Measurements from ENCODE around the gene MTCH1.

DNA sequence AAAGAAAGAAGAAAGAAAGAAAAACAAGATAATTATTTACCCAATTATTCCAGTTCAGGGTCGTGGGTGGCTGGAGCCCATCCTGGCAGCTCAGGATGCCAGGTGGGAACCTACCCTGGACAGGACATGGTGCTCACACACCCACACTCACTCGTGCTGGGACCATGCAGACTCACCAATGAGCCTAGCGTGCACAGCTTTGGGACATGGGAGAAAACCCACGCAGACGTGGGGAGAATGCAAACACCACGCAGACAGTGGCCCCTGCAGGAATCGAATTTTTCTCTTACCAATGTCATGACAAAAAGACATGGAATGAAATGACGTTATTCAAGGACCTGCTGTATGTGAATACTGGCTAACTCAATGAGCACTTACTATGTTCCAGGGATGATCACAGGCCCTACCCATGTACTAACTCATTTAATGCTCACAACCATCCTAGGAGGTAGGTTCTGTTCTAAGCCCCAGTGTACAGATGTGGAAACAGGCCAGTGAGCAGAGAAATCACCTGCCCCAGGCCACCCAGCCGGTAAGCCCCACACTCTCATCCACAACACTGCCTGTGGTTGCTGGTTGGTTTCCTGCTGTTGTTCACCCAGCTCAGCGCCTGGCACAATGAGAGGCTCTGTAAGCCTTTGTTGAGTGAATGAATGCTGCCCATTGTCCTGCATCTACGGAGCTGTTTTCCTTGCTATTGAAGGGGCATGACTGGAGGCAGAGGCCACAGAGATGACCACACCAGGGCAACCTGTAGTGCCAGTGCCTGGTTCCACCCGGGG is 38.2 kb downstream of the MTCH1 start:
- TF ChIP-seq MAX (CRISPR knock-in tag; IDR thresholded peaks at IDR 0.05) (no peak), ETV6 (CRISPR knock-in tag; IDR thresholded peaks at IDR 0.05) (no peak), CTCF (IDR thresholded peaks at IDR 0.05) (no peak), GRHL2 (CRISPR knock-in tag; IDR thresholded peaks at IDR 0.05; ENCODE audit: insufficient replicate concordance, severe bottlenecking) (no peak), SP1 (CRISPR knock-in tag; conservative IDR thresholded peaks at IDR 0.05) (no peak)
- TF ChIP-seq, protein P1, sequence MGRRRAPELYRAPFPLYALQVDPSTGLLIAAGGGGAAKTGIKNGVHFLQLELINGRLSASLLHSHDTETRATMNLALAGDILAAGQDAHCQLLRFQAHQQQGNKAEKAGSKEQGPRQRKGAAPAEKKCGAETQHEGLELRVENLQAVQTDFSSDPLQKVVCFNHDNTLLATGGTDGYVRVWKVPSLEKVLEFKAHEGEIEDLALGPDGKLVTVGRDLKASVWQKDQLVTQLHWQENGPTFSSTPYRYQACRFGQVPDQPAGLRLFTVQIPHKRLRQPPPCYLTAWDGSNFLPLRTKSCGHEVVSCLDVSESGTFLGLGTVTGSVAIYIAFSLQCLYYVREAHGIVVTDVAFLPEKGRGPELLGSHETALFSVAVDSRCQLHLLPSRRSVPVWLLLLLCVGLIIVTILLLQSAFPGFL (CRISPR knock-in tag; IDR thresholded peaks at IDR 0.05; ENCODE audit: borderline replicate concordance), result no peak
